GM12892 (cell line): ENCODE measurements around the gene ZCCHC7.
A peak's percentile ranks its signal among the peaks of the same experiment; 100 is the strongest.
"Not testable (repeated sequence)": the region's sequence is repeated elsewhere in the genome, so short reads cannot be mapped to it uniquely, and the experiment has no call there.

Experiments used
- DNase-seq: peaks from one replicate; pipeline ENCODE4 v3.0.0; 2011; ENCODE audit not compliant: insufficient read length
- FAIRE-seq: peaks from 2 replicates; lab custom pipeline; 2011; peaks lifted over from hg19 to GRCh38; lab: Jason Lieb, UNC
- POLR2A ChIP-seq: IDR thresholded peaks from 2 replicates; pipeline ENCODE4 v1.6.1; 2011; ENCODE audit warnings: low read depth, low read length, control low read depth
- POLR2AphosphoS5 ChIP-seq: IDR thresholded peaks from 2 replicates; pipeline ENCODE4 v1.6.1; 2011; ENCODE audit warnings: low read depth, low read length, control low read depth
- TAF1 ChIP-seq: IDR thresholded peaks from 2 replicates; pipeline ENCODE4 v1.6.1; 2011; ENCODE audit warnings: low read depth, mild to moderate bottlenecking, control low read depth, low read length, borderline replicate concordance

ZCCHC7 gene

DNA sequence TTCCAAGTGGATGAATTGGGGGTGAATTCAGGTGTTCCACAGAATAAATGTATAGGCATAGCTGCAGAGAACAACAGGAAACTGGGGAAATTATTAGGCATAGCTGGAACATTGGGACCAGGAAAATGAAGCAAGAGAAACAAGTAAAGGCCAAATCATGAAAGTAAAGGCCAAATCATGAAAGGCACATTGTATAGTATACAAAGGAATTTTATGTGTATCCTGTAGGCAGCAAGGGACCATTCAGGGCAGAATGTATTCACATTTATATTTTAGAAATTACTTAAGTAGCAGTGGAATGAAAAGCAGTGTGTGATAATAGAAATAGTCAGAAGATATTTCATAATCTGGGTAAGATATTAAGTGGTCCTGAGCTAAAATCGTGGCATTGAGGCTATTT, 174.8 kb downstream of the ZCCHC7 start:
- DNase-seq (no peak), FAIRE-seq (no peak)
- TF ChIP-seq TAF1 (no peak), POLR2A (no peak), POLR2AphosphoS5 (no peak)

DNA sequence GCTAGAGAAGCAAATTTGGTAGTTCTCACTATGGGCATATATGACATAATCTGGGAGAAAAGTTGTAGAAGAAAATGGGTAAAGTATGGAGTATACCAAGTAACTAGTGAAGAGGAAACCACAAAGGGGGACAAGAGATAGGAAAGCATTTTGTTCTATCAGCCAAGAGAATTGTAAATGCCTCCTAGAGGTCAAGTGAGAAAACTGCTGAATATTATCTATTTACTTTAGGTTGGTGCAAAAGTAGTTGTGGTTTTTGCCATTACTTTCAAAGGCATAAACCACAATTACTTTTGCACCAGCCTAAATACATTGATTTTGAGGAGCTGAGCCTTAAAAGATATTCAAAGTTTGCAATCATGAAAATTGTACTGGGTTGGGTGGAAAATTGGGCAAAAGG, 175.4 kb downstream of the ZCCHC7 start:
- DNase-seq = no peak
- TF ChIP-seq POLR2AphosphoS5 (no peak), TAF1 (no peak), POLR2A (no peak)
- no peak for FAIRE-seq

DNA sequence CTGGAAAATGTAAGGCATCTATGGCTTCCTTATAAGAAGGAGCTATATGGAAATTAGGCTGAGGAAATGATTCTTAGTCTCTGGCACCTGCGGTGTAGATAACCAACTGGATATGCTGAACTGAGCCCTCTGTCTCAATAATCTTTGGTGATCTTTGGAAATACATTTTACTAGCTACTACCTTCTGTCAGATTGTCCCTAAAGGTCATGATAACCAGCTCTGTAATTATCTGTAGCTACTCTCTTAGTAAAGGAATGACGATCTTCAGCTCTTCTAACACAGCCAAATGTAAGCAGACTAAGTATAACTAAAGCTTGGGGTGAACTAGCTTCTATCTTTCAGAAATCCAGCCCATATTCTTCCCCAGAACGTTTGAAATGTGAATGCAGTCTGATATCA, 177.2 kb downstream of the ZCCHC7 start:
- FAIRE-seq (no peak), DNase-seq (no peak)
- TF ChIP-seq POLR2AphosphoS5 (no peak), POLR2A (no peak), TAF1 (no peak)

DNA sequence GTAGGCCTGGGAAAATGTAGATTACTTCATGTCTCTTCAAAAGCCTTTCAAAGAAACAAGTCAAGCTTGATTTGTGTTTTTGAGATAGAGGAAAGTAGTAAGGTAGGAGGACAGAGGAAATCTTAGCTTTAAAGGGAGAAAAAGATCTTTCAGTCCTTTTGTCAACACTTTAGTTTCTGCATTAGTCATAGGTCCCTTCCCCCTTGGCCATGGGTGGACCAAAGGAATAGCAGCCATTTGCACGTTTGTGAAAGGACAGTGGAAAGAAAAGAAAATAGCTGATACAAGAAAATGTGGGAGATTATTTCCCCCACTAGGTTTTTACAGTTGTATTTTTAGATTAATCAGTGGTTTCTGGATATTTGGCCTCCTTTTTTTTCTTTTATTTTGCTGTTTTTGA, 180.2 kb downstream of the ZCCHC7 start:
- FAIRE-seq (peak; percentile 76), DNase-seq (no peak)
- TF ChIP-seq TAF1 (no peak), POLR2AphosphoS5 (no peak), POLR2A (no peak)

DNA sequence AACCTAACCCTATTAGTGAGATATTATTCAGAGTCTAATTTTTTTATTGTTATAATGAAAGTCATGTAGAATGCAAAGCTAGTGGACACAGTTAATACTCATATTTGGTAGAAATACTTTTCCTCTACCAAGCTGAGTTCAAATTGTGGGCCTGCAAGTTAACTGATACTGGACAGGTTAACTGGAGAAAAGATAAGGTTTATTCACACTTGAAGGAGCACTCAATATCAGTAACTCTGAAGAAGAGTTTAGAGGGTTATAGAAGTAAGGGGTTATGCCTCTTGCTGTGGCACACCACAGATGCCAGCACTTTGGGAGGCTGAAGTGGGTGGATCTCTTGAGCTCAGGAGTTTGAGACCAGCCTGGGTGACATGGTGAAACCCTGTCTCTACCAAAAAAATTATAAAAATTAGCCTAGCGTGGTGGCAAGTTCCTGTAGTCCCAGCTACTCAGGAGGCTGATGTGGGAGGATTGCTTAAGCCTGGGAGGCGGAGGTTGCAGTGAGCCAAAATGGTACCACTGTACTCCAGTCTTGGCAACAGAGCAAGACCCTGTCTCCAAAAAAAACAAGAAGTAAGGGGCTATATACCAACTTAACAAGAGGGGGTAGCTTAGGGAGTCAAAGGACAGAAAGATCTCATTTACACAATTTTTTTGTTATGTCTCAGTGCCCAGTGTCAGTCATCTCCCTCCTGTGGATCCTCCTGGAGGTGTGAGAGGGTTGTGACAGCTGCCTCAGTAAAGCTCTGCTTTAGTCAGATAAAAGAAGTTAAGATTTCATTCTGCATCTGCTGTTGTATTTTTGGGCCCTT, 180.9 kb downstream of the ZCCHC7 start:
- DNase-seq = no peak
- FAIRE-seq = peak; percentile 40
- TF ChIP-seq POLR2AphosphoS5 = no peak
- no peak for TF ChIP-seq TAF1
- no peak for TF ChIP-seq POLR2A

DNA sequence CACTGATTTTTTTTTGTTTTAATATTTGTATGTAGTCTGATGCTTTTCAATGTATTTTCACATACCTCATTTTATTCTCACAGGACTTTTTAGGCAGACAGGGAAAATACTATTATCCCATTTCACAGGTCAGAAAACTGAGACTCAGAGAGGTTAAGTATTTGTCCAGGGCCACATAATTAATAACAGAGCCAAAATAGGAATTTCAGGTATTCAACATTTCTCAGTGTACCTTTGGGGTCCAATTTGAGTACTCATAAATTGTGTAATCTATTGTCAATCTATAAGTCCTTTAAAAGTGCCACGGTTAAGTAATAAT, 181.4 kb downstream of the ZCCHC7 start:
- no peak for FAIRE-seq
- no peak for DNase-seq
- TF ChIP-seq TAF1 (no peak), POLR2A (no peak), POLR2AphosphoS5 (no peak)

DNA sequence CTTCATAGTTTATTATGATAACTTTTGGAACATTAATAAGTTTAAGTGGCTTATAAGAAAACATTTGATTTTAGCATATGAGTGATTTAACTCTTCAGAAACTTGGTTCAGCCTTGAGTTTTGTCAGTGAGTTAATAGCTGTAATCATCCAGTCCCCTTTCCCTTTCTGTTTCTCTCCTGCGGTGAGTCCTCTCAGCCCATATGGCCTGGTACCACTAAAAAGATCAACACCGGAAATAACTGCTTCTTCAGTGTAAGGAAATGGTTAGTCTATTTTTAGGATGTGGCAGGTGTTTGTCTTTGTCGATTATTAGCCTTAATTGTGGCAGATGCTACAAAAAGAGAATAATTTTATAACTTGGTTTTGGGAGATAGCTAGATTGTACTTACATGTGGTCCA, 181.9 kb downstream of the ZCCHC7 start:
- FAIRE-seq = peak; percentile 79
- TF ChIP-seq POLR2A (no peak), TAF1 (no peak), POLR2AphosphoS5 (no peak)
- DNase-seq = peak; percentile 38

DNA sequence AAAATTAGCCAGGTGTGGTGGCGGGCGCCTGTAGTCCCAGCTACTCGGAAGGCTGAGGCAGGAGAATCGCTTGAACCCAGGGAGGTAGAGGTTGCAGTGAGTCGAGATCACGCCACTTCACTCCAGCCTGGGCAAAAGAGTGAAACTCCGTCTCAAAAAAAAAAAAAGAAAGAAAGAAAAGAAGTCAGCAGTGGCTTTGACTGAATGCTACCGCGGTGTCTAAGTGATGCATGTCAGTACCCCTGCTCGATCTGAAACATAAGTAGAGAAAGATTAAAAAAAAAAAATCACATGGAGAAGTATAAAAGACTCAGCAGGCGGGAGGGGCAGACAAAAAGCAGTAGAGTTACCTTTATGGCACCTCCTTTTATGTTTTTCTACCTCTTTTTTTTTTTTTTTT, 182.9 kb downstream of the ZCCHC7 start:
- FAIRE-seq, DNase-seq: not testable (repeated sequence)

DNA sequence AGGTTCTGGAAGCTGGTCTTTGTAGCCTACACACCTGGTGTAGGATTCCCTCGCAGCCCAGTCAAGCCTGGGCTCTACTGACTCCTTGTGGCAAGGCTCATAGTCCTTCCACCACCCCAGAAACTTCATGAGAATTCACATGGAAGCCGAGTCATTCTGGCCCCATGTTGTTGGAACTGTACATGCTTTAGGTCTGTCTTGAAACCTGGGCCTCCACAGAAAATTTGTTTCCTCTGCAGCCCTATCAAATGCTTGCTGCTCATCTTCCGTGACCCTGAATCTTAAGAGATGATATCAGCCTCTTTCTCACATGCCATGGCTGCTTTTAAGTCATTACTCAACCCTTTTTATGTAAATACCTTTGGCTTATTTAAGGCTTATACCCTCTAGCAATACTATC, 188.8 kb downstream of the ZCCHC7 start:
- TF ChIP-seq TAF1 = no peak
- no peak for TF ChIP-seq POLR2AphosphoS5
- no peak for TF ChIP-seq POLR2A
- no peak for DNase-seq
- FAIRE-seq = peak; percentile 40

DNA sequence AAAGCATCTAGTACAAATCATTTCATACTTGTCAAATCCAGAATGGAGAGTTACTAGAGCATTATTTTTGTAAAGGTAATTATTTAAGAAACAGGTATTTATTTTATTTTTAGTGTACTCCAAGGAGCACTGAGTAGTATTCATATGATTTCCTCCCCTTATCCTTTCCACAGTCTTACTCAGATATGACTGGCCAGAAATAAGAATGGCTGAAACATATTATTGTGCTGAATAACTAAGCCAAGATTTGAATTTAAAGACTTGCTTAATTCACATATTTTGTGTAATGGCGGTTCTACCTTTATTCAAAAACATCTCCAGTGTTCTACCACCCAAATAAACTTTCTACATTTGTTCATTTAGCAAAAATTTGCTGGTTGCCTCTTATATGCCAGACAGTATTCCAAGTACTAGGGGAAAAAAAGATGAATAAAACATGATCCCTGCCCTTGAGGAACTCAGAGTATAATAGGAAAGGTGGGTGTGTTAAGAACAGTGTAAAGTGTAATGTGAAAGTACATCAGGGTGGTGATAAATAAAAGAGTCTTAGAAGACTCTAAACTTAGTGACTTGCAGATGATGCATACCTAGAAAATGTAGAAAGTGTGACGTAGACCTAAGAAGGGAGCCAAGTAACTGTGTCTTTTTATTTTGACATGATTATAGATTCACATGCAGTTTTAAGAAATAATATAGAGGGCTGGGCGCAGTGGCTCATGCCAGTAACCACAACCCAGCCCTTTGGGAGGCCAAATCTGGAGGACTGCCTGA, 191.7 kb downstream of the ZCCHC7 start:
- FAIRE-seq = no peak
- TF ChIP-seq POLR2A = no peak
- no peak for DNase-seq

DNA sequence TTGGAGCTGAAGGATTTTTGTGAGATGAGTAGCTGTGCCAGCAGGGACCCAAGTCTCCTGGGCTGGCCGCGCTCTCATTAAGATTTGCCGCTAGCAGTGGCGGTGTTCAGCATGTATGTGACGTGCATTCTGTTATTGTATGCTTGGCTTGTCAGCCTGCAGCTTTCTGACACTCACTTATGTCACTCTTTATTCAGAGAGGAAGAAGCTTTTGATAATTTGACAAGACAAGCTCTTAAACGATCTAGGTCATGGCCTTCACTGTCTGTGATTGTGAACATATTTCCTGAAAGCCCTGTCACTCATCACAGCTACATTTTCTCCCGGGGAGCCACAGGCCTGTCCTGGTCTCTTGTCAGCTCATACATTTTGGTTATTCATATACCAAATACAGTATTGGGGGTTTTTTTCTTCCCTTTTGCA, 203.9 kb downstream of the ZCCHC7 start:
- TF ChIP-seq POLR2A = no peak
- no peak for TF ChIP-seq POLR2AphosphoS5
- TF ChIP-seq TAF1 = no peak
- DNase-seq (no peak), FAIRE-seq (peak; percentile 95)
